ENCODE data around the gene SLC6A17. TPM values are rescaled to one million over a fixed set of nuclear protein-coding genes. Genes with fewer than 3 reads are reported as not detected.

Gene SLC6A17
- total and polyA plus RNA-seq, 9 of the 15 experiments (the other 6 are each of a cell fraction or from before 2014, with no cell fraction given): not detected

GRCh38 chr1:110135246-110135645 lies 15.0 kb upstream of the SLC6A17 start:
- POLR2A ChIA-PET: interaction anchor here (1.0 to 1.6 kb wide), 2 partner anchors 11 to 20 kb away, joined by 5 to 7 read pairs; no protein-coding TSS in a partner anchor
- CTCF ChIA-PET (ENCODE audit: low intra/inter-chr PET ratio): no interaction called here
- FAIRE-seq (no peak), ATAC-seq (no peak), DNase-seq (ENCODE audit: extremely low read depth in 1 of 4, low spot score in 3 of 4) (no peak)
- Histone ChIP-seq H3K79me2 (ENCODE audit: control insufficient read depth, insufficient read depth, low read length) (no peaks in the 10 kb centered on the region), H3K9me1 (ENCODE audit: control insufficient read depth, insufficient read depth, low read length) (no peaks in the 10 kb centered on the region), H3K27ac (ENCODE audit: extremely low read depth, low read depth, low read length) (no peak overlapping the region), H2AFZ (ENCODE audit: low read depth, low read length) (no peak overlapping the region), H3K4me2 (ENCODE audit: insufficient read depth, low read length) (no peak overlapping the region), H3K9ac (ENCODE audit: insufficient read depth in 1 of 2, low read depth in 2 of 2, low read length in 2 of 2) (no peak overlapping the region), H3K27me3 (ENCODE audit: control insufficient read depth in 2 of 2, insufficient read depth in 2 of 2, low read length in 2 of 2) (peaks cover 36 to 57% of the 10 kb centered on the region in 2 experiments; a peak in 4 of 5 replicates), H3K4me1 (replicated peaks in 1 of 2; ENCODE audit: control insufficient read depth in 2 of 2, insufficient read depth in 2 of 2, low read length in 2 of 2) (peaks cover 0 to 2% of the 10 kb centered on the region in 2 experiments; a peak in 1 of 5 replicates), H3K36me3 (ENCODE audit: control insufficient read depth, insufficient read depth, low read length) (no peaks in the 10 kb centered on the region), H3K4me3 (no peak overlapping the region), H3K9me3 (replicated peaks; ENCODE audit: control insufficient read depth, insufficient read depth, low read depth, low read length) (no peaks in the 10 kb centered on the region), H4K20me1 (replicated peaks; ENCODE audit: control insufficient read depth, insufficient read depth, low read length) (no peaks in the 10 kb centered on the region; the same call in none of the 2 replicates)
- WGBS (ENCODE audit: insufficient coverage, low coverage, missing lambda C conversion rate): 0% methylated on average over 4 of the region's 4 CpGs
- intact Hi-C loops (cut with micrococcal nuclease): no loop called here
- BruUV-seq (replicated peaks): no TSS peak
- in situ Hi-C loops (cut with MboI): no loop called here
- TF ChIP-seq PTRF (tag; IDR thresholded peaks at IDR 0.05) (no peak), ZNF232 (CRISPR knock-in tag; IDR thresholded peaks at IDR 0.05) (no peak), ELF1 (tag; IDR thresholded peaks at IDR 0.05) (no peak), CHAMP1 (IDR thresholded peaks at IDR 0.05) (no peak), PKNOX1 (IDR thresholded peaks at IDR 0.05) (no peak), MAX (CRISPR knock-in tag; IDR thresholded peaks at IDR 0.05) (no peak), ZNF586 (CRISPR knock-in tag; conservative IDR thresholded peaks at IDR 0.05) (no peak), TCF7 (IDR thresholded peaks at IDR 0.05; ENCODE audit: borderline replicate concordance) (no peak), HNRNPK (IDR thresholded peaks at IDR 0.05; ENCODE audit: low read depth, low read length, poor library complexity, severe bottlenecking) (no peak), ATF6 (CRISPR knock-in tag; IDR thresholded peaks at IDR 0.05) (no peak), STAT5B (CRISPR knock-in tag; IDR thresholded peaks at IDR 0.05) (no peak), WHSC1 (IDR thresholded peaks at IDR 0.05; ENCODE audit: low read length) (no peak), KAT7 (CRISPR knock-in tag; IDR thresholded peaks at IDR 0.05; ENCODE audit: borderline replicate concordance) (no peak), ZNF3 (CRISPR knock-in tag; IDR thresholded peaks at IDR 0.05) (no peak), LARP7 (IDR thresholded peaks at IDR 0.05) (no peak), FOXO4 (CRISPR knock-in tag; IDR thresholded peaks at IDR 0.05) (no peak)

All from K562 (cell line).